ENCODE measurements around the gene KLF9. TPM values are rescaled to one million over a fixed set of nuclear protein-coding genes. Genes with fewer than 3 reads are reported as not detected.

Gene KLF9
- polyA plus RNA-seq, 1 donor (not counting 4 experiments of a cell fraction or from before 2014, with no cell fraction given), result 4.5 TPM

DNA sequence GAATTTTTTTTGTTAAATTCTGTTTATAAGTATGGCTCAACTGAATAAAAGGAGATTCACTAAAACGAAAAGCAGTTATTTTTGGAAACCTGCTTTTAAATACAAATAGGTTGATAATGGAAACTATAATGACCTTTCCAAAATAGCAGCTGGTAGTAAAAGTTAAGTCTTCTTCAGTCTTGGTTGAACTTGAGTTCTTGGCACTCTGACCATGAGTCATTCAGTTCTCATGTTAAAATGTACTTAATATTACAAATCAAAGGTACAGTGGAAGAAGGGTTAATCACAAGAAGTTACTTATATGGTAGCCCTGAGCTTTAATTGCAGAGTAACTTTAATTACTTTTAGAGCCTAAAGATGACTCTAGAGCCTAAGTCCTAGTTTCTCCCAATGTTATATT, 62.1 kb downstream of the KLF9 start:
- no peaks in the 10 kb centered on the region for H3K27me3 ChIP-seq (ENCODE audit: control insufficient read depth, extremely low read depth, insufficient read depth, low read length)
- DNase-seq (ENCODE audit: low read depth, low spot score) (no peak), FAIRE-seq (no peak)
- TF ChIP-seq EZH2 (IDR thresholded peaks at IDR 0.05; ENCODE audit: low read length), result no peak
- TF ChIP-seq, protein P1, sequence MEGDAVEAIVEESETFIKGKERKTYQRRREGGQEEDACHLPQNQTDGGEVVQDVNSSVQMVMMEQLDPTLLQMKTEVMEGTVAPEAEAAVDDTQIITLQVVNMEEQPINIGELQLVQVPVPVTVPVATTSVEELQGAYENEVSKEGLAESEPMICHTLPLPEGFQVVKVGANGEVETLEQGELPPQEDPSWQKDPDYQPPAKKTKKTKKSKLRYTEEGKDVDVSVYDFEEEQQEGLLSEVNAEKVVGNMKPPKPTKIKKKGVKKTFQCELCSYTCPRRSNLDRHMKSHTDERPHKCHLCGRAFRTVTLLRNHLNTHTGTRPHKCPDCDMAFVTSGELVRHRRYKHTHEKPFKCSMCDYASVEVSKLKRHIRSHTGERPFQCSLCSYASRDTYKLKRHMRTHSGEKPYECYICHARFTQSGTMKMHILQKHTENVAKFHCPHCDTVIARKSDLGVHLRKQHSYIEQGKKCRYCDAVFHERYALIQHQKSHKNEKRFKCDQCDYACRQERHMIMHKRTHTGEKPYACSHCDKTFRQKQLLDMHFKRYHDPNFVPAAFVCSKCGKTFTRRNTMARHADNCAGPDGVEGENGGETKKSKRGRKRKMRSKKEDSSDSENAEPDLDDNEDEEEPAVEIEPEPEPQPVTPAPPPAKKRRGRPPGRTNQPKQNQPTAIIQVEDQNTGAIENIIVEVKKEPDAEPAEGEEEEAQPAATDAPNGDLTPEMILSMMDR (optimal IDR thresholded peaks at IDR 0.05 in 1 of 3, IDR thresholded peaks at IDR 0.05 in 1 of 3, conservative IDR thresholded peaks at IDR 0.05 in 1 of 3; ENCODE audit: extremely low read depth in 1 of 3, insufficient read depth in 2 of 3, low read length in 3 of 3), result no peak
- H3K9ac ChIP-seq (ENCODE audit: control insufficient read depth, extremely low read depth, insufficient read depth, low read length), result no peak overlapping the region
- H2AFZ ChIP-seq (ENCODE audit: control insufficient read depth, low read length), result no peak overlapping the region
- H3K9me3 ChIP-seq (ENCODE audit: control insufficient read depth, low read depth, low read length), result no peaks in the 10 kb centered on the region
- H3K9me1 ChIP-seq (ENCODE audit: control insufficient read depth, extremely low read depth, insufficient read depth, low read length), result no peaks in the 10 kb centered on the region
- H3K4me1 ChIP-seq (ENCODE audit: control insufficient read depth, extremely low read depth, insufficient read depth, low read length), result no peaks in the 10 kb centered on the region
- H3K27ac ChIP-seq (ENCODE audit: control insufficient read depth, insufficient read depth, low read length), result no peak overlapping the region
- H3K79me2 ChIP-seq (ENCODE audit: control insufficient read depth, insufficient read depth, low read length), result no peaks in the 10 kb centered on the region
- dilution Hi-C loops (cut with MboI; ENCODE audit: extremely low pct_ligation_motif_present, low sequenced_read_pairs), result no loop called here
- no peaks in the 10 kb centered on the region for H4K20me1 ChIP-seq (ENCODE audit: control insufficient read depth, extremely low read depth, insufficient read depth, low read length)
- no peak overlapping the region for H3K4me2 ChIP-seq (ENCODE audit: control insufficient read depth, extremely low read depth, insufficient read depth, low read depth, low read length)
- peaks cover 1 to 3% of the 10 kb centered on the region in 2 experiments for H3K36me3 ChIP-seq (ENCODE audit: control insufficient read depth in 2 of 2, extremely low read depth in 1 of 2, insufficient read depth in 2 of 2, low read length in 2 of 2)
- H3K4me3 ChIP-seq (ENCODE audit: control insufficient read depth in 2 of 3, extremely low read depth in 1 of 3, insufficient read depth in 2 of 3, low read depth in 1 of 3, low read length in 3 of 3), result no peak overlapping the region

DNA sequence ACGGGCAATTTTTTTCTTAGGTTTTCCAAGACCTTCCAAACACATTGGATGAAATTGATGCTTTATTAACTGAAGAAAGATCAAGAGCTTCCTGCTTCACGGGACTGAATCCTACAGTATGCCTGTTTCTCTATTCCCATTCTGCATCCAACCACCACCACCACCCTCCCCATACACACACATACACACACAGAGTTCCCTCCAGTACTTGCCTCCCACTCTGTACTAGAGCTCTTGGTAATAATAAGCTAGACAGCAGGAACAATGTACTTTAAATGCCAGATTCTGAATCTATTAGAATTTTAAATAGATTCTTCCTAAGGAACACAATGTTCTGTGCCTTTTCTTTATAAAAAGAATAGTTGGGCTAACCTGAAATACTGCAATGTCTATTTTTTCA, 67.4 kb downstream of the KLF9 start:
- H3K9me3 ChIP-seq (ENCODE audit: control insufficient read depth, low read depth, low read length), result no peaks in the 10 kb centered on the region
- FAIRE-seq (no peak), DNase-seq (ENCODE audit: low read depth, low spot score) (no peak)
- no peak overlapping the region for H3K4me2 ChIP-seq (ENCODE audit: control insufficient read depth, extremely low read depth, insufficient read depth, low read depth, low read length)
- H3K4me1 ChIP-seq (ENCODE audit: control insufficient read depth, extremely low read depth, insufficient read depth, low read length), result no peaks in the 10 kb centered on the region
- H4K20me1 ChIP-seq (ENCODE audit: control insufficient read depth, extremely low read depth, insufficient read depth, low read length), result no peaks in the 10 kb centered on the region
- no peak overlapping the region for H3K27ac ChIP-seq (ENCODE audit: control insufficient read depth, insufficient read depth, low read length)
- H3K4me3 ChIP-seq (ENCODE audit: control insufficient read depth in 2 of 3, extremely low read depth in 1 of 3, insufficient read depth in 2 of 3, low read depth in 1 of 3, low read length in 3 of 3), result no peak overlapping the region
- no peak for TF ChIP-seq EZH2 (IDR thresholded peaks at IDR 0.05; ENCODE audit: low read length)
- TF ChIP-seq, protein P1 (optimal IDR thresholded peaks at IDR 0.05 in 1 of 3, IDR thresholded peaks at IDR 0.05 in 1 of 3, conservative IDR thresholded peaks at IDR 0.05 in 1 of 3; ENCODE audit: extremely low read depth in 1 of 3, insufficient read depth in 2 of 3, low read length in 3 of 3), result no peak
- no peak overlapping the region for H3K9ac ChIP-seq (ENCODE audit: control insufficient read depth, extremely low read depth, insufficient read depth, low read length)
- H3K9me1 ChIP-seq (ENCODE audit: control insufficient read depth, extremely low read depth, insufficient read depth, low read length), result no peaks in the 10 kb centered on the region
- no peaks in the 10 kb centered on the region for H3K27me3 ChIP-seq (ENCODE audit: control insufficient read depth, extremely low read depth, insufficient read depth, low read length)
- H3K79me2 ChIP-seq (ENCODE audit: control insufficient read depth, insufficient read depth, low read length), result no peaks in the 10 kb centered on the region
- H2AFZ ChIP-seq (ENCODE audit: control insufficient read depth, low read length), result no peak overlapping the region
- H3K36me3 ChIP-seq (ENCODE audit: control insufficient read depth in 2 of 2, extremely low read depth in 1 of 2, insufficient read depth in 2 of 2, low read length in 2 of 2), result peaks cover 3% of the 10 kb centered on the region in 2 experiments
- dilution Hi-C loops (cut with MboI; ENCODE audit: extremely low pct_ligation_motif_present, low sequenced_read_pairs), result no loop called here

All from keratinocyte (primary cell).